IPS-15b (cell line): Measurements from ENCODE around the gene KIAA0930.
"Not testable (repeated sequence)": the region's sequence is repeated elsewhere in the genome, so short reads cannot be mapped to it uniquely, and the experiment has no call there.

Experiments used
- H3K27me3 ChIP-seq: one replicate; pipeline ENCODE4 v1.6.1; 2013; ENCODE audit warnings: low read length; ENCODE audit not compliant: control insufficient read depth, insufficient read depth
- H3K36me3 ChIP-seq: one replicate; pipeline ENCODE4 v1.6.1; 2013; ENCODE audit warnings: low read length; ENCODE audit not compliant: control insufficient read depth, insufficient read depth
- H3K4me1 ChIP-seq: one replicate; pipeline ENCODE4 v1.6.1; 2013; ENCODE audit warnings: mild to moderate bottlenecking, low read length; ENCODE audit not compliant: control insufficient read depth, insufficient read depth
- H3K4me3 ChIP-seq: one replicate; pipeline ENCODE4 v1.5.1; 2013; ENCODE audit warnings: low read depth, low read length
- H3K9ac ChIP-seq: one replicate; pipeline ENCODE4 v1.6.1; 2013; ENCODE audit warnings: low read depth, mild to moderate bottlenecking, low read length
- H3K9me3 ChIP-seq: one replicate; pipeline ENCODE4 v1.6.1; 2013; ENCODE audit warnings: mild to moderate bottlenecking, low read length; ENCODE audit not compliant: control insufficient read depth, insufficient read depth

KIAA0930 gene

GRCh38 chr22:45240810-45241631, at the start of gene KIAA0930:
Gene KIAA0930 (minus strand): TSS chr22:45240894. CDS start chr22:45240703, 191 bp downstream.
- no peaks in the 10 kb centered on the region for H3K9me3 ChIP-seq
- H3K4me1 ChIP-seq: peaks cover 2% of the 10 kb centered on the region
- H3K9ac ChIP-seq: no peak within 1 kb of the TSS
- peaks cover 16% of the 10 kb centered on the region for H3K36me3 ChIP-seq
- H3K4me3 ChIP-seq: peak within 1 kb of the TSS; percentile 84
- H3K27me3 ChIP-seq: peaks cover 5% of the 10 kb centered on the region

- peaks cover 7% of the 10 kb centered on the region for H3K4me1 ChIP-seq
- no peaks in the 10 kb centered on the region for H3K36me3 ChIP-seq
- no peak overlapping the region for H3K4me3 ChIP-seq
- H3K9me3 ChIP-seq: no peaks in the 10 kb centered on the region
- H3K9ac ChIP-seq: no peak overlapping the region
- peaks cover 20% of the 10 kb centered on the region for H3K27me3 ChIP-seq
These were observed 46.3 kb upstream of the KIAA0930 start for GRCh38 chr22:45286854-45287551.

GRCh38 chr22:45285263-45286058, 44.8 kb upstream of the KIAA0930 start:
- Histone ChIP-seq H3K9ac (peak overlapping the region; percentile 24), H3K4me3 (peak overlapping the region; percentile 63), H3K9me3 (no peaks in the 10 kb centered on the region), H3K4me1 (peaks cover 6% of the 10 kb centered on the region), H3K27me3 (peaks cover 20% of the 10 kb centered on the region), H3K36me3 (no peaks in the 10 kb centered on the region)

- peak within 1 kb of the TSS; percentile 63 for H3K4me3 ChIP-seq
These were observed 44.1 kb upstream of the KIAA0930 start, which contains the start of gene UPK3A for GRCh38 chr22:45284705-45285262. Gene UPK3A (plus strand): TSS chr22:45284949. CDS start chr22:45285014, 65 bp downstream.

GRCh38 chr22:45281010-45281409, 40.3 kb upstream of the KIAA0930 start:
- Histone ChIP-seq H3K36me3 (no peaks in the 10 kb centered on the region), H3K4me3 (no peak overlapping the region), H3K9ac (no peak overlapping the region), H3K27me3 (peaks cover 18% of the 10 kb centered on the region), H3K4me1 (peaks cover 3% of the 10 kb centered on the region), H3K9me3 (no peaks in the 10 kb centered on the region)

More at GRCh38 chr22:45284705-45285262, 44.1 kb upstream of the KIAA0930 start, which contains the start of gene UPK3A:
- no peaks in the 10 kb centered on the region for H3K9me3 ChIP-seq
- H3K9ac ChIP-seq: peak within 1 kb of the TSS; percentile 24
- peaks cover 20% of the 10 kb centered on the region for H3K27me3 ChIP-seq
- peaks cover 3% of the 10 kb centered on the region for H3K4me1 ChIP-seq
- H3K36me3 ChIP-seq: no peaks in the 10 kb centered on the region

GRCh38 chr22:45280587-45280980, 39.9 kb upstream of the KIAA0930 start:
- no peak overlapping the region for H3K9ac ChIP-seq
- no peaks in the 10 kb centered on the region for H3K36me3 ChIP-seq
- H3K4me3 ChIP-seq: no peak overlapping the region
- H3K9me3 ChIP-seq: no peaks in the 10 kb centered on the region
- peaks cover 14% of the 10 kb centered on the region for H3K27me3 ChIP-seq
- H3K4me1 ChIP-seq: peaks cover under 1% of the 10 kb centered on the region

- Histone ChIP-seq H3K27me3 (peaks cover 3% of the 10 kb centered on the region), H3K9me3 (no peaks in the 10 kb centered on the region), H3K36me3 (no peaks in the 10 kb centered on the region), H3K4me3 (no peak overlapping the region), H3K9ac (no peak overlapping the region), H3K4me1 (no peaks in the 10 kb centered on the region)
These were observed 37.4 kb upstream of the KIAA0930 start for GRCh38 chr22:45278125-45278524.

GRCh38 chr22:45277720-45278119, 37.0 kb upstream of the KIAA0930 start:
- not testable (repeated sequence) for H3K36me3 ChIP-seq, H3K9ac ChIP-seq, H3K9me3 ChIP-seq, H3K27me3 ChIP-seq, H3K4me1 ChIP-seq, H3K4me3 ChIP-seq

- Histone ChIP-seq H3K9me3 (no peaks in the 10 kb centered on the region), H3K36me3 (no peaks in the 10 kb centered on the region), H3K27me3 (no peaks in the 10 kb centered on the region), H3K4me3 (no peak overlapping the region), H3K4me1 (no peaks in the 10 kb centered on the region), H3K9ac (no peak overlapping the region)
These were observed 35.9 kb upstream of the KIAA0930 start for GRCh38 chr22:45276507-45277105.

GRCh38 chr22:45273452-45274075, 32.9 kb upstream of the KIAA0930 start:
- Histone ChIP-seq H3K9me3 (no peaks in the 10 kb centered on the region), H3K27me3 (peaks cover 11% of the 10 kb centered on the region), H3K36me3 (no peaks in the 10 kb centered on the region), H3K4me3 (no peak overlapping the region), H3K4me1 (peaks cover 4% of the 10 kb centered on the region), H3K9ac (no peak overlapping the region)
